ENCODE measurements around the gene ADRA1B.

- TF ChIP-seq CTCF (conservative IDR thresholded peaks at IDR 0.05 in 1 of 2, IDR thresholded peaks at IDR 0.05 in 1 of 2; ENCODE audit: extremely low read depth in 1 of 2, insufficient read depth in 1 of 2, low read depth in 1 of 2, low read length in 2 of 2) (no peak), EZH2 (IDR thresholded peaks at IDR 0.05; ENCODE audit: borderline replicate concordance, low read length) (no peak)
Measured at GRCh38 chr5:159913048-159913447, 3.2 kb upstream of the ADRA1B start.
